K562 (cell line): ENCODE measurements around the gene UBE2O. TPM values are rescaled to one million over a fixed set of nuclear protein-coding genes. Genes with fewer than 3 reads are reported as not detected.

Experiments used
- ATAC-seq: fragments of 200-7000 bp; cut with Tn5 transposase; 3 replicates; pipeline ENCODE4 v1.9.1; 2020; ENCODE audit warnings: moderate library complexity
- BruUV-seq: library from RNA; stranded (reverse); fragments of 400-500 nt; replicated peaks from 2 replicates; lab custom pipeline; 2021; lab: Mats Ljungman, UMichigan
- CTCF ChIA-PET: fragments of 300-600 bp; formaldehyde crosslinking; extraction: SDS; loops from one replicate; lab custom pipeline; 2021; ENCODE audit warnings: low intra/inter-chr PET ratio; lab: Yijun Ruan, JAX
- POLR2A ChIA-PET: fragments of 300-600, 350-650 bp; sonication (Branson Sonifier 250); formaldehyde crosslinking; extraction: SDS; loops from one replicate; lab custom pipeline; 2021; ENCODE audit warnings: antibody characterized with exemption, inconsistent platforms; lab: Yijun Ruan, JAX
- DNase-seq, 4 experiments: peaks; one replicate each; pipeline versions ENCODE4 v3.0.0 to v3.0.0-alpha.2; 2011 to 2018; ENCODE audit warnings: low spot score in 3 of 4, mixed read lengths in 3 of 4; ENCODE audit errors: extremely low read depth in 1 of 4
- FAIRE-seq: peaks from 2 replicates; lab custom pipeline; 2011; peaks lifted over from hg19 to GRCh38; lab: Jason Lieb, UNC
- H2AFZ ChIP-seq: 2 replicates; pipeline ENCODE4 v1.6.0; 2011; ENCODE audit warnings: low read depth, low read length, control low read depth, inconsistent platforms
- H3K27ac ChIP-seq: fragments of 200-600 bp; 3 replicates; pipeline ENCODE4 v1.8.0; 2011; ENCODE audit warnings: low read depth, mild to moderate bottlenecking, control low read depth, inconsistent platforms, low read length, moderate library complexity, mixed read lengths; ENCODE audit errors: extremely low read depth
- H3K27me3 ChIP-seq, 2 experiments: fragments of 300-600 bp in 1 of 2; 2 replicates in 1 of 2; 3 replicates in 1 of 2; pipeline versions ENCODE4 v1.6.0 to v1.8.0; 2011; ENCODE audit warnings: inconsistent platforms in 2 of 2, low read length in 2 of 2, mild to moderate bottlenecking in 1 of 2, mixed read lengths in 1 of 2, moderate library complexity in 1 of 2; ENCODE audit not compliant: control insufficient read depth in 2 of 2, insufficient read depth in 2 of 2
- H3K36me3 ChIP-seq: fragments of 300-600 bp; 3 replicates; pipeline ENCODE4 v1.8.0; 2011; ENCODE audit warnings: mild to moderate bottlenecking, low read length, inconsistent platforms; ENCODE audit not compliant: control insufficient read depth, insufficient read depth
- H3K4me1 ChIP-seq, 2 experiments: fragments of 200-600 bp in 1 of 2; replicated peaks in 1 of 2; 2 replicates in 1 of 2; 3 replicates in 1 of 2; pipeline versions ENCODE4 v1.5.1 to v1.8.0; 2011; ENCODE audit warnings: inconsistent platforms in 2 of 2, low read length in 2 of 2, mild to moderate bottlenecking in 1 of 2, mixed read lengths in 1 of 2, moderate library complexity in 1 of 2; ENCODE audit not compliant: control insufficient read depth in 2 of 2, insufficient read depth in 2 of 2
- H3K4me2 ChIP-seq: 2 replicates; pipeline ENCODE4 v1.6.1; 2011; ENCODE audit warnings: low read length, control low read depth, inconsistent platforms, mixed read lengths; ENCODE audit not compliant: insufficient read depth
- H3K4me3 ChIP-seq: fragments of 200-600 bp; sonication (generic), shearing (Covaris generic); 2 replicates; pipeline ENCODE4 v1.5.1; 2016; ENCODE audit warnings: control low read depth, inconsistent platforms
- H3K79me2 ChIP-seq: fragments of 200-600 bp; 3 replicates; pipeline ENCODE4 v1.8.0; 2011; ENCODE audit warnings: low read length, inconsistent platforms; ENCODE audit not compliant: control insufficient read depth, insufficient read depth
- H3K9ac ChIP-seq, 2 experiments: 2 replicates each; pipeline versions ENCODE4 v1.6.0 to v1.6.1; 2011; ENCODE audit warnings: low read depth in 2 of 2, low read length in 2 of 2, control low read depth in 1 of 2, inconsistent platforms in 1 of 2, mild to moderate bottlenecking in 1 of 2, mixed read lengths in 1 of 2; ENCODE audit not compliant: insufficient read depth in 1 of 2
- H3K9me1 ChIP-seq: one replicate; pipeline ENCODE4 v1.6.0; 2011; ENCODE audit warnings: inconsistent platforms, mild to moderate bottlenecking, low read length, moderate library complexity; ENCODE audit not compliant: control insufficient read depth, insufficient read depth
- H3K9me3 ChIP-seq: replicated peaks from 2 replicates; pipeline ENCODE4 v1.5.1; 2011; ENCODE audit warnings: low read depth, low read length, inconsistent platforms; ENCODE audit not compliant: control insufficient read depth, insufficient read depth
- H4K20me1 ChIP-seq: replicated peaks from 2 replicates; pipeline ENCODE4 v1.6.1; 2011; ENCODE audit warnings: low read length, inconsistent platforms, mixed read lengths; ENCODE audit not compliant: control insufficient read depth, insufficient read depth
- BHLHE40 ChIP-seq: IDR thresholded peaks from 2 replicates; pipeline ENCODE4 v1.6.1; 2011; ENCODE audit warnings: low read length, improper control_type of control experiment
- ESRRA ChIP-seq: fragments of 450-650 bp; IDR thresholded peaks from 2 replicates; pipeline ENCODE4 v1.6.1; 2014; ENCODE audit warnings: low read depth, mild to moderate bottlenecking, moderate library complexity, borderline replicate concordance
- GABPB2 ChIP-seq: fragments of 250-450 bp; sonication (Bioruptor Pico); conservative IDR thresholded peaks from 2 replicates; pipeline ENCODE4 v1.5.1; 2021; ENCODE audit warnings: mild to moderate bottlenecking
- MEF2A ChIP-seq: IDR thresholded peaks from 2 replicates; pipeline ENCODE4 v1.6.1; 2011; ENCODE audit warnings: low read depth, mild to moderate bottlenecking, low read length, moderate library complexity; ENCODE audit not compliant: control insufficient read depth
- PHF8 ChIP-seq: fragments of 200-600 bp; sonication (generic); IDR thresholded peaks from 2 replicates; pipeline ENCODE4 v1.6.1; 2012; ENCODE audit warnings: mixed run types, mild to moderate bottlenecking, inconsistent platforms, low read length, moderate library complexity, borderline replicate concordance
- RBM34 ChIP-seq: fragments of 200-400 bp; formaldehyde crosslinking; IDR thresholded peaks from 2 replicates; pipeline ENCODE4 v1.6.1; 2018; ENCODE audit warnings: low read length, borderline replicate concordance; ENCODE audit not compliant: insufficient read depth
- YY1 ChIP-seq, 3 experiments: IDR thresholded peaks; 2 replicates each; pipeline ENCODE4 v1.6.1; 2011; ENCODE audit warnings: low read length in 2 of 3, mild to moderate bottlenecking in 2 of 3, moderate library complexity in 2 of 3, borderline replicate concordance in 1 of 3, control low read depth in 1 of 3, low read depth in 1 of 3; ENCODE audit not compliant: insufficient read depth in 3 of 3, insufficient replicate concordance in 2 of 3, control insufficient read depth in 1 of 3, insufficient read length in 1 of 3; ENCODE audit errors: extremely low read depth in 1 of 3
- WGBS: fragments of 100-300 bp; shearing (Covaris generic); methylation state at CpG from one replicate; pipeline ENCODE4 v1.1.6; 2016; ENCODE audit warnings: low coverage, mixed read lengths; ENCODE audit not compliant: insufficient coverage; ENCODE audit errors: missing lambda C conversion rate; 5-methylcytosine and 5-hydroxymethylcytosine counted together
- in situ Hi-C: fragments of 300-500 bp; cut with MboI; formaldehyde crosslinking; loops from 4 replicates; pipeline ENCODE4 v1.15.0; 2018; ENCODE audit warnings: inconsistent platforms, mixed read lengths
- intact Hi-C: fragments of 100-400 bp; cut with micrococcal nuclease; formaldehyde crosslinking; loops from 2 replicates; pipeline ENCODE4 v1.14.2; 2022
- polyA plus RNA-seq, 8 experiments: library from polyadenylated mRNA; depleted of rRNA in 4 of 8; stranded (reverse) in 5 of 8; unstranded in 3 of 8; fragments of >200 nt; fragmentation: Nextera tagmentation in 2 of 8; fragmentation: Illumina TruSeq in 1 of 8; extraction: Ambion mirVana in 2 of 8; extraction: Trizol in 1 of 8; gene quantifications; 2 replicates each; pipeline versions ENCODE4 v1.2.1 to v1.2.3, GENCODE V29; 2011 to 2014; ENCODE audit warnings: inconsistent platforms in 1 of 8, missing spikeins in 1 of 8
- total RNA-seq, 7 experiments: library from RNA; depleted of rRNA in 6 of 7; stranded (reverse); fragments of >200 nt in 6 of 7; fragmentation: Illumina TruSeq in 2 of 7; extraction: Trizol in 2 of 7; gene quantifications; 2 replicates each; pipeline versions ENCODE4 v1.2.1 to v1.2.3, GENCODE V29; 2011 to 2021; ENCODE audit warnings: low replicate concordance in 1 of 7

UBE2O gene
- total and polyA plus RNA-seq, 9 of the 15 experiments (the other 6 are each of a cell fraction or from before 2014, with no cell fraction given): 1.6 to 39.7 (median 13.3) TPM

GRCh38 chr17:76351526-76352071 is 101.4 kb downstream of the UBE2O start:
- in situ Hi-C loops (no loop called here), intact Hi-C loops (no loop called here)
- ATAC-seq (no peak), DNase-seq (no peak), FAIRE-seq (no peak)
- Histone ChIP-seq H4K20me1 (no peaks in the 10 kb centered on the region), H3K4me3 (no peak overlapping the region), H3K9ac (no peak overlapping the region; a peak in 1 of 4 replicates), H3K9me3 (no peaks in the 10 kb centered on the region; the same call in 1 of the 2 replicates), H3K27ac (no peak overlapping the region; the same call in 2 of the 3 replicates), H3K4me1 (peaks cover 18 to 39% of the 10 kb centered on the region in 2 experiments; a peak in 4 of 5 replicates), H3K4me2 (no peak overlapping the region), H3K9me1 (no peaks in the 10 kb centered on the region), H2AFZ (no peak overlapping the region), H3K27me3 (no peaks in the 10 kb centered on the region), H3K36me3 (peaks cover 12% of the 10 kb centered on the region), H3K79me2 (peaks cover 22% of the 10 kb centered on the region)
- ChIA-PET POLR2A (interaction anchor here (0.7 to 2.2 kb wide), 5 partner anchors 18 to 99 kb away, joined by 3 to 7 read pairs (median 4); partner anchors contain the start of gene SPHK1), CTCF (no interaction called here)
- no TSS peak for BruUV-seq
- TF ChIP-seq ESRRA (peak; percentile 42; the same call in 1 of the 2 replicates), GABPB2 (CRISPR knock-in tag) (no peak), MEF2A (no peak), RBM34 (no peak), PHF8 (no peak), YY1 (IDR thresholded peaks at IDR 0.05; ENCODE audit: borderline replicate concordance in 1 of 3, control insufficient read depth in 1 of 3, extremely low read depth in 1 of 3, insufficient read depth in 3 of 3, insufficient read length in 1 of 3, insufficient replicate concordance in 2 of 3, low read depth in 1 of 3, low read length in 2 of 3) (no peak), BHLHE40 (no peak)
- WGBS: 64% methylated on average over 9 of the region's 9 CpGs
